Measurements from ENCODE around the gene SLC22A7. TPM values are rescaled to one million over a fixed set of nuclear protein-coding genes. Genes with fewer than 3 reads are reported as not detected.

SLC22A7 gene
- total RNA-seq, 1 donor from 2014 or later = not detected

GRCh38 chr6:43291708-43292107 is 6.4 kb upstream of the SLC22A7 start:
- Mint-ChIP-seq H3K4me1 (peaks cover 3% of the 10 kb centered on the region), H3K9me3 (no peaks in the 10 kb centered on the region), H3K27ac (no peak overlapping the region), H3K4me3 (no peak overlapping the region), H3K36me3 (ENCODE audit: low read depth) (no peaks in the 10 kb centered on the region), H3K27me3 (peaks cover 11% of the 10 kb centered on the region)
- DNase-seq (no peak), ATAC-seq (ENCODE audit: low read depth) (no peak)
- no peak for TF ChIP-seq CTCF (IDR thresholded peaks at IDR 0.05)
- CTCF ChIA-PET = interaction anchor here (1.0 kb wide), 1 partner anchor 17 kb away, joined by 3 read pairs; the partner anchor contains the start of gene CRIP3
- intact Hi-C loops (cut with micrococcal nuclease) = no loop called here
- POLR2A ChIA-PET = no interaction called here

GRCh38 chr6:43292341-43292740 is 5.7 kb upstream of the SLC22A7 start:
- CTCF ChIA-PET = interaction anchor here (1.0 kb wide), 1 partner anchor 16 kb away, joined by 3 read pairs; the partner anchor contains the start of gene CRIP3
- DNase-seq = no peak
- H3K36me3 Mint-ChIP-seq (ENCODE audit: low read depth) = no peaks in the 10 kb centered on the region
- TF ChIP-seq CTCF (IDR thresholded peaks at IDR 0.05) = no peak
- POLR2A ChIA-PET = interaction anchor here (0.7 kb wide), 2 partner anchors 74 to 92 kb away, joined by 3 to 4 read pairs; no protein-coding TSS in a partner anchor
- no peak overlapping the region for H3K27ac Mint-ChIP-seq
- intact Hi-C loops (cut with micrococcal nuclease) = no loop called here
- H3K4me1 Mint-ChIP-seq = peaks cover 3% of the 10 kb centered on the region
- H3K27me3 Mint-ChIP-seq = peaks cover 8% of the 10 kb centered on the region
- no peak for ATAC-seq (ENCODE audit: low read depth)
- H3K4me3 Mint-ChIP-seq = no peak overlapping the region
- no peaks in the 10 kb centered on the region for H3K9me3 Mint-ChIP-seq

GRCh38 chr6:43292763-43293318 is 5.2 kb upstream of the SLC22A7 start:
- Mint-ChIP-seq H3K4me3 (no peak overlapping the region), H3K9me3 (no peaks in the 10 kb centered on the region), H3K27ac (no peak overlapping the region), H3K36me3 (ENCODE audit: low read depth) (no peaks in the 10 kb centered on the region), H3K4me1 (no peaks in the 10 kb centered on the region), H3K27me3 (peaks cover 6% of the 10 kb centered on the region)
- ATAC-seq (ENCODE audit: low read depth) = no peak
- intact Hi-C loops (cut with micrococcal nuclease) = no loop called here
- ChIA-PET POLR2A (interaction anchor here (0.7 kb wide), 2 partner anchors 74 to 92 kb away, joined by 3 to 4 read pairs; no protein-coding TSS in a partner anchor), CTCF (interaction anchor here (1.0 kb wide), 1 partner anchor 16 kb away, joined by 3 read pairs; the partner anchor contains the start of gene CRIP3)
- TF ChIP-seq CTCF (IDR thresholded peaks at IDR 0.05) = no peak
- DNase-seq = no peak

- intact Hi-C loops (cut with micrococcal nuclease) = no loop called here
- H3K9me3 Mint-ChIP-seq = no peaks in the 10 kb centered on the region
- CTCF ChIA-PET = no interaction called here
- peaks cover 6% of the 10 kb centered on the region for H3K27me3 Mint-ChIP-seq
- no peak overlapping the region for H3K4me3 Mint-ChIP-seq
- no peak for ATAC-seq (ENCODE audit: low read depth)
- H3K4me1 Mint-ChIP-seq = no peaks in the 10 kb centered on the region
- POLR2A ChIA-PET = no interaction called here
- no peak for DNase-seq
- H3K27ac Mint-ChIP-seq = no peak overlapping the region
- no peak for TF ChIP-seq CTCF (IDR thresholded peaks at IDR 0.05)
- no peaks in the 10 kb centered on the region for H3K36me3 Mint-ChIP-seq (ENCODE audit: low read depth)
Observed at GRCh38 chr6:43293698-43294097, 4.4 kb upstream of the SLC22A7 start.

GRCh38 chr6:43294536-43294935 is 3.5 kb upstream of the SLC22A7 start:
- Mint-ChIP-seq H3K4me1 (no peaks in the 10 kb centered on the region), H3K36me3 (ENCODE audit: low read depth) (no peaks in the 10 kb centered on the region), H3K27me3 (peaks cover 2% of the 10 kb centered on the region), H3K4me3 (no peak overlapping the region), H3K27ac (no peak overlapping the region), H3K9me3 (no peaks in the 10 kb centered on the region)
- TF ChIP-seq CTCF (IDR thresholded peaks at IDR 0.05) = no peak
- ATAC-seq (ENCODE audit: low read depth) = no peak
- CTCF ChIA-PET = no interaction called here
- POLR2A ChIA-PET = no interaction called here
- intact Hi-C loops (cut with micrococcal nuclease) = no loop called here
- DNase-seq = no peak
